T-helper 2 cell treated with Interferon-gamma antibody and Interleukin-4, amounts not matched to agents 100 ng/mL and 5 ng/mL, for 36 hours (primary cell): ENCODE results near the gene TPST2. TPM values are rescaled to one million over a fixed set of nuclear protein-coding genes. Genes with fewer than 3 reads are reported as not detected.

ENCODE experiments used
- intact Hi-C: fragments of 100-400 bp; cut with micrococcal nuclease; formaldehyde crosslinking; loops from one replicate; pipeline ENCODE4 v1.15.1; 2023
- total RNA-seq: library from RNA; stranded (reverse); gene quantifications from 2 replicates; pipeline ENCODE4 v1.2.3, GENCODE V29; 2022

Gene TPST2
- total RNA-seq, 1 donor from 2014 or later = 19.3 TPM

DNA sequence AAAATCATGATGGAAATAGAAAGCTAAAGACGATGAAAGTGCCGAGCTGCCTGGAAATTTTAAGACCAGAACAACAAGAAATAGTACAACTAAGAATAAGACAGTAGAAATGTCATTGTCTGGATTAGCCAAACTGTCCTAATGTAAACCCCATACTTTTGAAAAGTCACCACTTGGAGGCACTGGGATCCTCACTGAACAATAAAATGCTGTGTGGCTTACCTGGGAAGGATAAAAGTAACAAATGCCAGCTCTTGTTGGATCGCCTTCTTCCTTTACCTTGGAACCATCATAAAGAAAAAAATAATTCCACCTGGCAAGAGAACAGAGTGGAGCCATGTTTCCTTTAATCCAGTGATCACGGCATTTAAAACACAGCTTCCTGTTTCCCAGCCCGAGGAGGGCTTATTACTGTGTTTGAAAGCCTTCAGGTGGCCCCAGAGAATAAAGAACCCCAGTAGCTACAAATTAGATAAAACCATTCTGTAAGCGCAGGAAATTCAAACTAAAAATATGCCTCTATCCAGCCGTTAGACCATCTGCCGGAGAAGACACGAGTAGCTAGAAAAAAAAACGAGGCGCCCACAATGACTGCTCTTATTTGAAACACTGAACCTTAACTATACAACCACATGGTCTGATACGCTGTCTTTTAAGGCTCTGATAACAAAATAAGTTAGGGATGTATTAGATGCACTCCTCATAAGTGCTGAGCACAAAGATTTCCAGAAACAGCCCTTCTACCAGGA, 110.7 kb downstream of the TPST2 start:
- intact Hi-C loops = no loop called here

DNA sequence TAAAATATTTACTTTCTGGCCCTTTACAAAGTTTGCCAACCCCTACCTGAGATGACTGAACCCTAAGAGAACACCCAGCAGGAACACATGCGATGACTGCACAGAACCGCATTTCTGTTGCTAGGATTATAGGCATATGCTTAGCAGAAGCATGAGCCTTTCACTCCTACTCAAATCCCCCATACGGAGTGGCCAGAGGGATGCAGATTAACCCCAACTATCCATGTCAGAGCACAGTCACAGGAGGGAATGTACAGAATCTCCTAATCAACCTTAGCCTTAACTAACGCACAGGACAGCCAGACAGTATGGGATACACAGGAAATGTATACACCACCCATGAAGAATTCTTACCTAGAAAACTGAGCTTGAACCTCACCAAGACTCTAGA, 112.6 kb downstream of the TPST2 start:
- intact Hi-C loops = no loop called here

DNA sequence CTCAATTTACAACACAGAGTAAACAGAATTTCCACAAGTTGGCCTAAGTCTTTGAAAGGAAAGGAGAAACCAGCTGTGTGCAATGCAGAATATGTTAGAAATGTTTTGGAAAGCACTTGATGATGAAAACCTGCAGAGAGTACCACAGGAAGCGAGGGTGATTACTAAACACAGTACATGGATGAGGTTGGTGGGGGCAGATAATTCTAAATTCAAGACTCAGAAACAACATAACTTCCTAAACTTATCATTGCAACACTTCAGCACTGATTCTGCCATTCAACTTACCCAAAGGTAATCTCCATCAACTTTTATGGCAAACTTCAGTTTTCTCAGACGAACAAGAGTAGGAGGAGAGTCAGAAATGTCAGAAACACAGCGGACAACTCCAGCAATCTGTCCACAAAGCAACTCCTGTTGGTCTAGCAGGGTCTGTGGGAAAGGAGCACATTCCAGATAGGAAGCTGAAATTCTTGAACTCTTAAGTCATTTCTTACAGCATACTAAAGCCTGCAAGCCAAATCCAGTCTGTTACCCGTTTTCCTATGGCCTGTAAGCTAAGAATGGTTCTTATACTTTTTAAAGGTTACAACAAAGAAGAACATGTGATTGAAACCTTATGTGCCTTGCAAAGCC, 113.1 kb downstream of the TPST2 start:
- intact Hi-C loops = no loop called here

DNA sequence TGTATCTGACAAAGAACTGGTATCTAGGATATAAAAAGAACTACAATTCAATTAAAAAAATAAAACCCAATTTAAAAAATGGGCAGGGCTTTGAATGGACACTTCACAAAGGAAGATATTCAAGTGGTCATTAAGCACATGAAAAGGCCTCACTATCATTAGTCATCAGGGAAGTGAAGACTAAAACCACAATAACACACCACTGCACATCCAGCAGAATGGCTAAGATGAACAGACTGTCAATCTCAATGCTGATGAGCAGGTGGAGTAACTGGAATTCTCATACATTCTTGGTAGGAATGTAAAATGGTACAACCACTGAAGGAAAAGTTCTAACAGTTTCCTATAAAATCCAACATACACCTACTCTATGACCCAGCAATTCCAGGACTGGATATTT, 115.2 kb downstream of the TPST2 start:
- intact Hi-C loops = no loop called here

Other genes starting within 250 kb of the TPST2 start
- gene ASPHD2, start 160.9 kb downstream of the TPST2 start, total RNA-seq = 13.7 and 14.1 TPM in 2 replicates
- 29.9 and 34.6 TPM in 2 replicates for gene HPS4, start 106.3 kb downstream of the TPST2 start, total RNA-seq
- 21.8 and 23.4 TPM in 2 replicates for gene SRRD, start 106.3 kb downstream of the TPST2 start, total RNA-seq
- 53.8 and 61.2 TPM in 2 replicates for gene TFIP11, start 77.7 kb downstream of the TPST2 start, total RNA-seq
- not detected in 2 replicates for gene CRYBB1, start 27.9 kb upstream of the TPST2 start, total RNA-seq
- gene CRYBA4, start 31.8 kb upstream of the TPST2 start, total RNA-seq = not detected in 2 replicates
- 47.8 and 50.1 TPM in 2 replicates for gene MIAT, start 67.5 kb upstream of the TPST2 start, total RNA-seq